Measurements from ENCODE around the gene TRMT1.

TRMT1 gene

GRCh38 chr19:13090511-13091231 is 25.9 kb downstream of the TRMT1 start:
- no peak for DNase-seq (ENCODE audit: low spot score)

- DNase-seq (ENCODE audit: low spot score), result no peak
Measured at GRCh38 chr19:13089857-13090507, 26.6 kb downstream of the TRMT1 start.

GRCh38 chr19:13089139-13089856 is 27.2 kb downstream of the TRMT1 start:
- DNase-seq (ENCODE audit: low spot score), result peak; percentile 41

GRCh38 chr19:13087795-13088537 is 28.6 kb downstream of the TRMT1 start:
- DNase-seq (ENCODE audit: low spot score), result no peak

GRCh38 chr19:13087295-13087694 is 29.2 kb downstream of the TRMT1 start:
- no peak for DNase-seq (ENCODE audit: low spot score)

GRCh38 chr19:13086341-13086740 is 30.2 kb downstream of the TRMT1 start:
- peak; percentile 58 for DNase-seq (ENCODE audit: low spot score)

- peak; percentile 41 for DNase-seq (ENCODE audit: low spot score)
Measured at GRCh38 chr19:13085666-13086065, 30.9 kb downstream of the TRMT1 start.

- no peak for DNase-seq (ENCODE audit: low spot score)
Measured at GRCh38 chr19:13083627-13084026, 32.9 kb downstream of the TRMT1 start.

GRCh38 chr19:13083008-13083404 is 33.5 kb downstream of the TRMT1 start:
- DNase-seq (ENCODE audit: low spot score), result no peak

- peak; percentile 67 for DNase-seq (ENCODE audit: low spot score)
Measured at GRCh38 chr19:13082192-13083007, 34.1 kb downstream of the TRMT1 start.

GRCh38 chr19:13079542-13079986 is 37.0 kb downstream of the TRMT1 start:
- peak; percentile 50 for DNase-seq (ENCODE audit: low spot score)

- peak; percentile 73 for DNase-seq (ENCODE audit: low spot score)
Measured at GRCh38 chr19:13078897-13079541, 37.5 kb downstream of the TRMT1 start.

GRCh38 chr19:13078381-13078780 is 38.2 kb downstream of the TRMT1 start:
- no peak for DNase-seq (ENCODE audit: low spot score)

- no peak for DNase-seq (ENCODE audit: low spot score)
Measured at GRCh38 chr19:13077240-13077639, 39.3 kb downstream of the TRMT1 start.

- DNase-seq (ENCODE audit: low spot score), result no peak
Measured at GRCh38 chr19:13076787-13077186, 39.8 kb downstream of the TRMT1 start.

- no peak for DNase-seq (ENCODE audit: low spot score)
Measured at GRCh38 chr19:13076320-13076719, 40.2 kb downstream of the TRMT1 start.

GRCh38 chr19:13074378-13074777 is 42.2 kb downstream of the TRMT1 start:
- DNase-seq (ENCODE audit: low spot score), result no peak

GRCh38 chr19:13073263-13073662 is 43.3 kb downstream of the TRMT1 start:
- no peak for DNase-seq (ENCODE audit: low spot score)

- DNase-seq (ENCODE audit: low spot score), result no peak
Measured at GRCh38 chr19:13072188-13072908, 44.2 kb downstream of the TRMT1 start.

Measured in cerebellar cortex (tissue), 1 donor.